ENCODE measurements around the gene SMOC2. TPM values are rescaled to one million over a fixed set of nuclear protein-coding genes. Genes with fewer than 3 reads are reported as not detected.

SMOC2 gene
- total and polyA plus RNA-seq, 2 experiments from 2014 or later, result 1.9 to 3.2 TPM

DNA sequence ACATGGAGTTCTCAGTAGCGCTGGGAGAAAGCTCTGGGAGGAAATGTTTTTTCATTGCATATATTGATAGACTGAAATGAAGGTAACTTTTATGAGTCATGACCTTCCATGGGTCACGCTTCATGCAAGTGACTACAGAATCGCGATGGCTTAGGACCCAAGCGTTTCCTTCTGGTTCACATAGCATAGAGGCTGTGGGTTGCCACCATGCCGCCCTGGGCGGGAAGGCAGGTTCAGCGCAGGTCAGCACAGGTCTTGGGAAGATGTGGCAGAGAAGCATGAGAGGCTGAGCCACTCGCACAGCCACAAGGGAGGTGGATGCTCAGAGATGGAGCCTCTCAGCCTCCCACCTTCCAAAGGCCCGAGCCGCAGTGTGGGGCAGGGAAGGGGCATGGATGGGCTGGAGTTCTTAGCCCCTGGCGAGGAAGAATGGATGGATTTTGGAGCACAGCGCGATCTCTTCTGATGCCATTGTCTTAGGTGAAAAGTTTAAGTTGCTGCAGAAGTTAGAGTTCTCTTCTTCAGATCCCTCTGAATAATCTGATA, 219.5 kb downstream of the SMOC2 start:
- no peak for DNase-seq (ENCODE audit: low read depth in 1 of 2, low spot score in 1 of 2)
- TF ChIP-seq, protein P1, sequence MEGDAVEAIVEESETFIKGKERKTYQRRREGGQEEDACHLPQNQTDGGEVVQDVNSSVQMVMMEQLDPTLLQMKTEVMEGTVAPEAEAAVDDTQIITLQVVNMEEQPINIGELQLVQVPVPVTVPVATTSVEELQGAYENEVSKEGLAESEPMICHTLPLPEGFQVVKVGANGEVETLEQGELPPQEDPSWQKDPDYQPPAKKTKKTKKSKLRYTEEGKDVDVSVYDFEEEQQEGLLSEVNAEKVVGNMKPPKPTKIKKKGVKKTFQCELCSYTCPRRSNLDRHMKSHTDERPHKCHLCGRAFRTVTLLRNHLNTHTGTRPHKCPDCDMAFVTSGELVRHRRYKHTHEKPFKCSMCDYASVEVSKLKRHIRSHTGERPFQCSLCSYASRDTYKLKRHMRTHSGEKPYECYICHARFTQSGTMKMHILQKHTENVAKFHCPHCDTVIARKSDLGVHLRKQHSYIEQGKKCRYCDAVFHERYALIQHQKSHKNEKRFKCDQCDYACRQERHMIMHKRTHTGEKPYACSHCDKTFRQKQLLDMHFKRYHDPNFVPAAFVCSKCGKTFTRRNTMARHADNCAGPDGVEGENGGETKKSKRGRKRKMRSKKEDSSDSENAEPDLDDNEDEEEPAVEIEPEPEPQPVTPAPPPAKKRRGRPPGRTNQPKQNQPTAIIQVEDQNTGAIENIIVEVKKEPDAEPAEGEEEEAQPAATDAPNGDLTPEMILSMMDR (IDR thresholded peaks at IDR 0.05; ENCODE audit: low read depth, low read length), result no peak

DNA sequence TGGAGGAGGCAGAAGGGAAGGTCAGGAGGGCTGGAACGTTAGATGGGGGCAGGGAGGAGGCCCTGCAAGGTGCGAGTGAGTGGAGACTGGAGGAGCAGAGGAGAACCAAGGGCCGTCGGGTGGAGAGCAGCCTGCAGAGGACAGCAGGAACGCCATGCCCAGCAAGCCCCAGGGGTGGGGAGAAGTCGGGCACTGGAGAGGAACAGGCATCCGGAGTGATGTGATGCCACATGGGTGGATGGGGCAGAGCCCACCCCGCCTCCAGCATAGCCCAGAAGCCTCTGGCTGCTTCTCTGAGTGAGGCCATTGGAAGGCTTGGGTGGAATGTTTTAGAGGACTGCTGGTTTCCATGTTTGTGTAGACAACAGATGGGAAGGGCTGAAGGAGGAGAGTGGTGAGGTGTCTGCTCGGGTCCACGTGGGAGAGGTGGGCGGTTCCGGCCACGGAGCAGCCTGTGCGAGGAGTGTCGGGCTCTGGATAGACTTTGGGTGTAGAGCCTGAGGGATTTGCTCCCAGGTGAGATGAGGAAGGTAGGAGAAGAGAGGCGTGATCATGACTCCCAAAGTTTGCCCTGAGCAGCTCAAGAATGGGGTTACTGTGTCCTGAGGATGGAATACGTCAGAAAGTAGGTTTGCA, 221.4 kb downstream of the SMOC2 start:
- TF ChIP-seq, protein P1 (IDR thresholded peaks at IDR 0.05; ENCODE audit: low read depth, low read length), result no peak
- no peaks in the 10 kb centered on the region for H3K27me3 ChIP-seq
- no peak overlapping the region for H3K4me3 ChIP-seq

More for the DNA sequence above, 219.5 kb downstream of the SMOC2 start:
- no peak overlapping the region for H3K4me3 ChIP-seq
- no peaks in the 10 kb centered on the region for H3K36me3 ChIP-seq
- H3K4me1 ChIP-seq (ENCODE audit: low read depth), result no peaks in the 10 kb centered on the region
- H3K9me3 ChIP-seq (ENCODE audit: low read depth), result no peaks in the 10 kb centered on the region
- no peaks in the 10 kb centered on the region for H3K27me3 ChIP-seq
- H3K27ac ChIP-seq, result no peak overlapping the region

DNA sequence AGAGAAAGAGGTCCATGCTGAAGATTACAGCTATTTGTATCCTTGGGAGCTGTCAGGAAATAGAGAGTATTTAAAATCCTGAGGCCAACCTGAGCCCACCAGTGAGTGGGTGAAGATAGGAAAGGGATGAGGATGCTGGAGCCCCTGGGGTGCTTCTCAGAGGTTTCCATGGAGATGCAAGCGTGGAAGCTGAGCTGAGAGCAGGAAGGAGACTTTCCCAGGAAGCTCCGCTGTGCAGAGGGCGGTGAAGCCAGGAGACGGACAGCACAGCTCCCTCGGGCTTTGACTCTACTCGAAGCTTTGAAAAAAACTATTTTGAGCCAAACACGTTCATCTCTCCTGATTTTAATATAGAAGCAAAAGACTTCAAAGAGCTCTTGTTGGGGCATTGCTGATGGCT, 222.1 kb downstream of the SMOC2 start:
- H3K4me1 ChIP-seq (ENCODE audit: low read depth), result no peaks in the 10 kb centered on the region
- no peaks in the 10 kb centered on the region for H3K27me3 ChIP-seq
- H3K9me3 ChIP-seq (ENCODE audit: low read depth), result no peaks in the 10 kb centered on the region
- H3K36me3 ChIP-seq, result no peaks in the 10 kb centered on the region
- no peak overlapping the region for H3K4me3 ChIP-seq
- DNase-seq (ENCODE audit: low read depth in 1 of 2, low spot score in 1 of 2), result no peak
- no peak overlapping the region for H3K27ac ChIP-seq
- TF ChIP-seq, protein P1 (IDR thresholded peaks at IDR 0.05; ENCODE audit: low read depth, low read length), result no peak

More for the DNA sequence above, 221.4 kb downstream of the SMOC2 start:
- H3K4me1 ChIP-seq (ENCODE audit: low read depth), result no peaks in the 10 kb centered on the region
- no peaks in the 10 kb centered on the region for H3K36me3 ChIP-seq
- H3K27ac ChIP-seq, result no peak overlapping the region
- no peak for DNase-seq (ENCODE audit: low read depth in 1 of 2, low spot score in 1 of 2)
- no peaks in the 10 kb centered on the region for H3K9me3 ChIP-seq (ENCODE audit: low read depth)

DNA sequence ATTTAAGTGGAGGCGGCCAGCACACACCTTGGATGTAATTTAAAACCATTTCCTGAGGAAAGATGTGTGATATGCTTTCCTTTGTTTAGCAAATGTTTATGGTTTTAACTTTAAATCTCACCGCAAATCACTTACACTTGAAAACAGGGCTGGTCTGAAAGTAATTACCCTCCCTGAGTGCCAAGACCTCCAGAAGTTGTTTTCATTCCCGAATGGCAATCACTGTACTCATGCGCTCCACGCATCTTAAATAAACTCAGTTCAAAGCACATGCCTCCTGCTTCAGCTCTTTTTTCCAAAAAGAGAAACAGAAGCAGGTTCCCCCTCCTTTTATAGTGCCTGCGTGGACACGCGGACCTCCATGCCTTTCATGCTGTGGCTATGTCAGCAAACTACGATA, 224.0 kb downstream of the SMOC2 start:
- Histone ChIP-seq H3K4me3 (no peak overlapping the region), H3K36me3 (no peaks in the 10 kb centered on the region), H3K27me3 (no peaks in the 10 kb centered on the region), H3K9me3 (ENCODE audit: low read depth) (no peaks in the 10 kb centered on the region), H3K4me1 (ENCODE audit: low read depth) (no peaks in the 10 kb centered on the region), H3K27ac (no peak overlapping the region)
- no peak for DNase-seq (ENCODE audit: low read depth in 1 of 2, low spot score in 1 of 2)
- TF ChIP-seq, protein P1 (IDR thresholded peaks at IDR 0.05; ENCODE audit: low read depth, low read length), result no peak

DNA sequence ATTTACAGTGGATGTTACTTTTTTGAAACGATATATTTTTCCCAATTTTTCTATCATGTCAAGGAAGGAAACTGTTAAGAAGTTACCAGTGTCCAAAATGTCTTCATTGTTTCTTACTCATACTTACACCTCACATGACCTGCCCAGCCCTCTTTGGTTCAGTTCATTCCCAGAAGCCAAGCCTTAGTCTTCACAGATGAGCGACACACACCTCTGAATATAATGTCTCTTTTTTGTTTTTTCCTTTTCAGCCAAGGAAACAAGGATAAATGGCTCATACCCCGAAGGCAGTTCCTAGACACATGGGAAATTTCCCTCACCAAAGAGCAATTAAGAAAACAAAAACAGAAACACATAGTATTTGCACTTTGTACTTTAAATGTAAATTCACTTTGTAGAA, 225.2 kb downstream of the SMOC2 start:
- no peak for DNase-seq (ENCODE audit: low read depth in 1 of 2, low spot score in 1 of 2)
- Histone ChIP-seq H3K27me3 (no peaks in the 10 kb centered on the region), H3K9me3 (ENCODE audit: low read depth) (no peaks in the 10 kb centered on the region), H3K36me3 (no peaks in the 10 kb centered on the region), H3K4me3 (no peak overlapping the region), H3K27ac (no peak overlapping the region), H3K4me1 (ENCODE audit: low read depth) (no peaks in the 10 kb centered on the region)
- TF ChIP-seq, protein P1 (IDR thresholded peaks at IDR 0.05; ENCODE audit: low read depth, low read length), result no peak

All from cardiac muscle cell (in vitro differentiated cells and primary cell).